T-helper 22 cell (primary cell): ENCODE results near the gene KLF13.

Experiments
- DNase-seq: peaks from one replicate; pipeline ENCODE4 v3.0.0-alpha.2; 2020; ENCODE audit warnings: low read depth

Gene KLF13

GRCh38 chr15:31364301-31365031 is 37.8 kb downstream of the KLF13 start:
- no peak for DNase-seq

DNA sequence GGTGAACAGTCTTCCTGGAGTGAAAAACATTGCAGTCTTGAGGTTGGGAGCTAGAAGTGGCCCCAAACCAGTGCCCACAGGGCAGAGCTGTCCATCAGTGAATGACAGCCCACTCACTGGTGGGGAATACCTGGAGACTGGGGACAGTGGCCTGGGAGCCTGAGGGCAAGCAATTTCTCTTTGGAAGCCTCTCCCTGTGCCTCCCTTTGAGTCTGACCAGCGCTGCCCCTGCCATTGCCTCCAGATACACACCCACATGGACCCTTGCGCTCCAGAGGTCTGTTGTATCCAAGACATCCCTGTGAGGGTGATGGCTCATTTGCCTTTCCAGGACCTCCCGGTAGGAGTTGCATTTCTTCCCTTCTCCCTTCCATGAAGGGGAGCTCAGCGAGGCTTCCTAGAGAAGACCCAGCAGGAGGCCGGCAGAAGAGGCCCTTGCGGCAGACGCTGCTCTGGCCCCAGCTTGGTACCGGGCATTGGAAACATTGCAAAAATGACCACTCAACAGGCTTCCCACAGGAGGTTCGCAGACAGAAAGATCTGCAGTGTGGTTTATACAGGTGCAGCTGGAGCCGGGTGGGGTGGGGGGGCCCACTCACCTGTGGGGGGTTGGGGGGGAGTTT is 38.5 kb downstream of the KLF13 start:
- no peak for DNase-seq

DNA sequence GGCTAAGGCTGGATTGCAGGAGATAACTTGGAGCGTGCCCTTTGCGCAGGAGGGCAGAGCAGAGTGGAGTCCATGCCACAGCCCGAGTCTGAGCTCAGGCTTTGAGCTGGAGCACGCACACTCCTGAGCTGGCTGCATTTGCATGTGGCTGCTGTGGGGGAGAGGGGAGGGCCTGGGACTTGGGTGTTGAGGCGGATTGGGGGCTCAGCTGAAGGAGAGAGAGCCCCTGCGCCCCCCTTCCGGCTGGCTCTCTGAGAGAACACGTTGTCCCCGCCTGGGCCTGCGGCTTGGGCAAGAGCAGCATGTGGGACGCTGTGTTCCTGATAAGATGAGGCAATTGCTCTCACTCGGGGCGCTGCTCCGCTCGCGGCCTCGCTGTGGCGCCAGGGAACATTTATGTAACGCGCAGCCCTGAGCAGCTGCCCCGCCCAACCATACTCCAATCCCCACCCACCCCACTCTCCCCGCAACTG is 39.1 kb downstream of the KLF13 start:
- peak; percentile 54 for DNase-seq

DNA sequence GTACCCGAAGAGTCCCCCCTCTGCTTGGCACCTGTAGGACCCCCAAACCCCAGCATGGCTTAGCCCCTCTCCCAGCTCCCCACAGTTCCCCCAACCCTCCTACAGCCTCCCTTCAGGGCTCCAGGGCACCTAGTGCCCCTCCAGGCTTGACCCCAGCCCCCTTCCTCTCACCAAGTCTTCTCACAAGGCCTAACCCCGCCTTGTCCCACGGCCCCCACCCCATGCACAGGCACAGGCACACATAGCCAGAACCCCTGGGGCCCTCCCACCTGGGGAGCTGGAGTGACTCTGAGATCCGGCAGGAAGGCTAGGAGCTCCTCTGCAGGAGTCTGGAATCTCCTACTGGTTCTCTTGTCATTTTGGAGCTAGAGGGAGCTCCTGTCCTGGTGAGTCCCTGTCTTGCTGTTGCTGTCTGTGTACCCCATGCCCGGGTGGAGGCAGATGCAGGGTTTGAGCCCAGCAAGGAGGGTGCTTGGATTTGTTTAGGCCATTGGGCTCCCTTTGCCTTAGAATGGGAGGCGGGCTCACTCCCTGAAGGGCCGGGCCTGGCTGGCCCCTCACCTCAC is 39.6 kb downstream of the KLF13 start:
- DNase-seq, result no peak

DNA sequence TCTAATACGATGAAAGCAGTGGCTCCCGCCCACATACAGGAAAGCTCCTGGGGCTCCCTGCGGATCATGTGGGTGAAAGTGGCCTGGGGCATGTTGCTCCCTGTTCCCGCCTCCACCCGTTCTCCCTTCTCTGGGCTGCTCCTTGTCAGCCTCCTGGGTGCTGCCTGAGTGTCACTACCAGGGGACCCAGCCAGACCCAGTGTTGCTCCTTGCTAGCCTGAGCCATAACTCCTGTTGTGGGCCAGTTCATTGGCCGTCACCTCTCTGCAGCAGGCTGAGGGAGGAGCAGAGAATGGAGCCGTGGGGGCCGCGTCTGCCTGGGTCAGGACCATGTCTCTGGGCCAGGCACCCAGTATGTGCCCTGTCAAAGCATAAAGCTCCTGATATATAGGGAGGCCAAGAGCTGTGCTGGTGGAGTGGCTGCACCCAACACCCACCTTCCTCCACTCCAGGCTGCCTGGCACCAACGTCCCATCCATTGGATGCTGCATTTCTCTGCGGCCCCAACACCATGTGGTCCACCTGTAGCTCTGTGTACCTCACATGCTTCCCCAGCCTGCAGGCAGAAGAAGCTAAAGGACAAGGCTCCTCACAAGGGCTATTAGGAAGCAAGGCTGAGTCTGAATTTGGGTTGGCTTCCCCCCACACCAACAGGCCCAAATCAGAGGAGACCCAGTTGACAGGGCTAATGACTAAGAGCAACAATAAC is 40.5 kb downstream of the KLF13 start:
- DNase-seq, result no peak

DNA sequence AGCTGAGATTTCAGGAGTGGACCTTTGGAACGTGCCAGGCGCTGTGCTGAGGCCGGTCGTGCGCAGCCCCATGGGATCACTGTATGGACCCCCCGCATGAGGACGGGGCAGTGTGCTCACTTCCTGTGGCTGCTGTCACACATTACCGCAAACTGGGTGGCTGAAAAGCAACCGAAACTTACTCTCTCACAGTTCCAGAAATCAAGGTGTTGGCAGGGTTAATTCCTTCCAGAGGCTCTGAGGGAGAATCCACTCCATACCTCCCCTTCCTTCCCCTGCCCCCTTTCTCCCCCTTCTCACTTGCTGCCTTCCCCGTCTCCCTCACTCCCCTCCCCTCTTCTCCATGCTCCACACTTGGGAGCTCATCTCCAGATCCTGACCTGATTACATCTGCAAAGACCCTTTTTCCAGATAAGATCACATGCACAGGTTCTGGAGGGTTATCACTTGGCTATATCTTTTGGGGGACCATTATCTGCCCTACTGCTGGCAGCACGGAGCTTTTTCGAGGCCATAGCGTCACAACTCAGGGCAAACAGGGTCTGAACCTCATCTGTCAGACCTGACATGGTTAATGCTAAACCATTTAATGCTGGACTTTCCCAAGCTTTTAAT is 41.2 kb downstream of the KLF13 start:
- DNase-seq, result no peak

GRCh38 chr15:31369727-31370126 is 43.1 kb downstream of the KLF13 start:
- DNase-seq, result no peak

DNA sequence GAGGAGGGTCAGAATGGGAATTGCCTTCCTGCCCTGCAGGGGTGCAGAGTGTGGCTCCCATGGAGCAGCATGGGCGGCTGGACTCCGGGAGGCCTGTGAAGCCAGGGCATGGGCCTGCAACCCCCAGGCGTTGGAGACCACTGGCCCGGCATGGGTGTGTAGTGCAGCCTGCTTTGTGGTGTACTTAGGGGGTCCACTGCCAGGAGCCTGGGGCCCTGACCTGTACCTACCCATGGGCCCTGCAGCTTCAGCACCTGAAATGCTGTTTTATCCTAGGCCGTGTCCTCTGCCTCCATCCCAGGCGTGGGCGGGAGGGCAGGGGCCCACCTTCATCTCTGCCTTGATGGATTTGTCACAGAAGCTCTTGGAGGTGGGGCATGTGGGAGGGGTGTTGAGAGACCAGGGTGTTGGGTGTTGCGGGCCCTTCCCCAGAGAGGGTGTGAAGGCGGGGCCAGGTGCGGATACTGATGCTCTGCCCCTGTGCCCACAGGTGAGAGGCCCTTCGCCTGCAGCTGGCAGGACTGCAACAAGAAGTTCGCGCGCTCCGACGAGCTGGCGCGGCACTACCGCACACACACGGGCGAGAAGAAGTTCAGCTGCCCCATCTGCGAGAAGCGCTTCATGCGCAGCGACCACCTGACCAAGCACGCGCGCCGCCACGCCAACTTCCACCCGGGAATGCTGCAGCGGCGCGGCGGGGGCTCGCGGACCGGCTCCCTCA is 45.0 kb downstream of the KLF13 start:
- no peak for DNase-seq

GRCh38 chr15:31372635-31373091 is 46.0 kb downstream of the KLF13 start:
- DNase-seq, result no peak

DNA sequence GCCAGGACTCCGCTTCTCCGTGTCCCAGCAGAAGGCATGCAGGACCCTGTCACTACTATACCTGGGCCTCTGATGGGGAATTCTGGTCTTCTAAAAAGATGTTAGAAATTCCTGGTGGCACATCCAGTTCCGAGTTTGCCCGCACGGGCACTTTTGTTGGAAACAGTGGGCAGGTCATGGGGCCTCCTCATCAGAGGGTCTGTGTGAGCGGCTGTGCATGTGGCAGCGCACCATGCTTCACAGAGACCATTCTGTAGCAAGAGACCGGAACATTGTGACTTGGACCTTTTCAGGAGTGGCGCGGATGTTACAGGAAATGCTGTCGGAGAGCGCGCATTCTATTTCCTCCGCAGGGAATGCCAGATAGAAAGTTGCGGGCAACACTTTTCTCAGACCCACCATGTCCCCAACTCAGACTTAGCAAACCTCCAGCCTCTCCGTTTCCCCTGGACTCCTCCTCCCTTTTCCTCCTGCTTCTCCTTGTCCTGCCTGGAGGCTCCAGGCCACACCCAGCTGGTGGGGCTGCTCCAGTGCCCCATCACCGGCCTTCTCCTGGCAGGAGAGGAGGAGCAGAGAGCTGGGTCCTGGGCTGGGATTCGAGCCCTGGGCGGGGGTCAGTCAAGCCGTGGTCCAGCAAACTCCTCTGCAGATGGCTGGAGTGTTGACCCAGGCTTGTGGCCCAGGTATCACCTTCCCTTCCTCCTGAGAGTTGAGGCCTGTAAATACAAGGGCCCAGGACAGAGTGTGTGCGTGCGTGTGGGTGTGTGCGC is 46.6 kb downstream of the KLF13 start:
- DNase-seq, result no peak

DNA sequence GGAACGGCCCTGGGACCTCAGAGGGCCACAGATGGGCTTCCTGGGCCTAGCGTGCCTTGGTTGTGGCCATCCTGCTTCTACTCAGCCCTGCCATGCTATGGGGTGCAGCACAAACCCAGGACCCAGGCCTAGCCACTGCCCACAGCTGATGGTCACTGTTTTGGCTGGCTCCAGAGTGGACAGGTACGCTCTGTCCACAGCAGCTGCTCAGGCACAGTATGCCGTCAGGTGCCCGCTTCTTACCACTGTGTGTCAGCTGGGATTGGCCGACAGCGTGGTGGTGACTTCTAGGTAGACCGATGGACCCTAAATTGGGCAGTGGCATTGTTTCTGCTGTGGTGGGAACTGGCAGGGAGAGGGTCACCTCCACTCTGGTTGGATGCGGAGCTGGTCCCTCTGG is 47.3 kb downstream of the KLF13 start:
- DNase-seq, result no peak

- DNase-seq, result no peak
Measured at GRCh38 chr15:31374489-31374888, 47.9 kb downstream of the KLF13 start.

- no peak for DNase-seq
Measured at GRCh38 chr15:31374986-31375385, 48.4 kb downstream of the KLF13 start.

- no peak for DNase-seq
Measured at GRCh38 chr15:31375772-31376171, 49.1 kb downstream of the KLF13 start.

GRCh38 chr15:31376511-31376910 is 49.9 kb downstream of the KLF13 start:
- no peak for DNase-seq

- DNase-seq, result no peak
Measured at GRCh38 chr15:31377030-31377429, 50.4 kb downstream of the KLF13 start.

DNA sequence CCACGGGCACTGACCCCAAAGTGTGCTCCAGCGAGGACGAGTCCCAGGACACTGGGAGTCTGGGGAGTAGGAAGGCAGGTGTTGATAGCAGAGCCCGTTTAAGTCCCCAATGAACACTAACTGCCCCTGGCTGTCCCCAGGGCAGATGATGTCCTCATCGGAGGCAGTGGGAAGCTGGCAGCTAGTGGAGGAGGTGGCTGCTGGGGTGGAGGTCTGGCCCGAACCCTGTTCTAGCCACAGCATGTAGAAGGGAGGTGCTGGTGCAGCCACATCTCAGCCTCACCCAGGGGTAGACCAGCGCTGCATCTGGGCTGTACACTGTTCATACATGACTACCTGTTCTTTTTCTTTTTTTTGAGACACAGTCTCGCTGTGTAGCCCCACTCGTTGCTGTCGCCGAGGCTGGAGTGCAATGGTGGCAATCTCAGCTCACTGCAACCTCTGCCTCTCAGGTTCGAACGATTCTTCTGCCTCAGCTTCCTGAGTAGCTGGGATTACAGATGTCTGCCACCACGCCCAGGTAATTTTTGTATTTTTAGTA is 51.8 kb downstream of the KLF13 start:
- DNase-seq, result no peak

- DNase-seq, result no peak
Measured at GRCh38 chr15:31379042-31379441, 52.4 kb downstream of the KLF13 start.

- DNase-seq, result no peak
Measured at GRCh38 chr15:31379577-31379976, 52.9 kb downstream of the KLF13 start.
